ENCODE results near the gene ZNF524. TPM values are rescaled to one million over a fixed set of nuclear protein-coding genes. Genes with fewer than 3 reads are reported as not detected.

ZNF524 gene, protein sequence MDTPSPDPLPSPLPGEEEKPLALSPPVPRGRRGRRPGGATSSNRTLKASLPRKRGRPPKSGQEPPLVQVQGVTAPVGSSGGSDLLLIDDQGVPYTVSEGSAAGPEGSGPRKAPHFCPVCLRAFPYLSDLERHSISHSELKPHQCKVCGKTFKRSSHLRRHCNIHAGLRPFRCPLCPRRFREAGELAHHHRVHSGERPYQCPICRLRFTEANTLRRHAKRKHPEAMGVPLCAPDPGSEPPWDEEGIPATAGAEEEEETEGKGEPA
- 10.2 and 10.4 TPM in 2 replicates for total RNA-seq

DNA sequence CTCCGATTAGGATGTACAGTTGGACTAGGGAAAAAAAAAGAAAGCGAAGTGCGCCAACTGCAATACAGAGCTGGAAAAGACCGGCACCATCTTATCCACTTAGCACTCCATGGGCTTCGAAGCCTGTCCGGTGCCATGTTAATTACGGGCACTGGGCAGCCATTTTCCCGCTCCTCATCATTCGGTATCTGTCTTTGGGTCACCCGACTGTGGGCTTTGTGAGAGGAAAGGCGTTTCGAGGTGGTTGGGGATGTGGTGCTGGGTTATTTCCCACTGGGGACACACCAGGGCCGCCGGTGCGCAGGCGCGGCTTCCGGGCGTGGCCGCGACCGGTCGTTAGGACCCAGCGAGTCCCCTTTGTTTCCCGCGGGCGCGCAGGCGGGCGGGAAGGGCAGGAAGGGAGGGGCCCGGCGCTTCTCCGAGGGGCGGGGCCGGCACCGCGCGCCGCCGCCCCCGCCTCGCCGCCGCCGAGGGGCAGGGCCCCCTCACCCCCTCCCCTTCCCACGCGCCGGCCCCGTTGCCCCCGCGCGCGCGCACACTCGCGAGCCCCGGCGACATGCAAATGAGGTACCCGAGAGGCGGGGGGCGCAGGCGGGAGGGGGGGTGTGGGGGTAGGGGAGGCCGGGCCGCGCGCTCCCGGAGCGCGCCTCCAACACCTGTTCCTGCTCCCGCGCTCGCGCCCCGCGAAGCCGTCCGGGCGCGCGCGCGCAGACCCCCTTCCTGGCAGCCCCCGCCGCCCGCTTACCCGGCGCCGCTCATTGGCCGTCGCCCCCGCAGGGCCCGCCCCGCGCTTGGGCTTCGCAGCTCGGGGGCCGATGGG lies at the start of gene ZNF524:
ZNF524 (plus strand) TSS at position 447 of the 820 bp plus-strand sequence. CDS start 1,825 bp downstream, outside the sequence.

DNA sequence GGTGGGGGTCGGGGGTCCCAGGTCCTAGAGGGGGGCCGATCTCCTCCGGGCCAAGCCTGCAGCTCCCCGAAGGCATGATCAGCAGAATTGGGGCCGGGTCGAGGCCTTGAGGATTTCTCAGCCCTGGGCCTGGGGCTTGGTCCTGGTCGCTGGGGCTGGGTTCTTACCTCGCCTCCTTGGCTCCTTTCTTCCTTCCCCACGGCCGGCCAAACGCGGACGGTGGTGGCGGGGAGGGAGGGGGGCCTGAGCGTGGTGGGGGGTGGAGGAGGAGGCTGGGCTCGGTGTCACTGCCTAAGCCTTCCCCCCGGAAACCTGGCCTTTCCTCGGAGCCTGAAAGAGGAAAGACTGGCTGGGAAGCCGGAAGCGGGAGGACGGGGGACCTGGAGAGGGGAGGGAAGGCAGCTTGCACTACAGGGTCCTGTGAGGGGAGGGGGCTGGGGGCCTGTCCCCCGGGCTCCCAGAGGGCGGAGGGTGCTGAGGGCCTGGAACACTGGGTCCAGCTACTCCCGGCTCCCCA lies 19.4 kb upstream of the ZNF524 start, which contains the start of gene ZNF579:
ZNF579 (minus strand) TSS at position 221 of the 517 bp plus-strand sequence. CDS start 1,209 bp downstream, outside the sequence.

DNA sequence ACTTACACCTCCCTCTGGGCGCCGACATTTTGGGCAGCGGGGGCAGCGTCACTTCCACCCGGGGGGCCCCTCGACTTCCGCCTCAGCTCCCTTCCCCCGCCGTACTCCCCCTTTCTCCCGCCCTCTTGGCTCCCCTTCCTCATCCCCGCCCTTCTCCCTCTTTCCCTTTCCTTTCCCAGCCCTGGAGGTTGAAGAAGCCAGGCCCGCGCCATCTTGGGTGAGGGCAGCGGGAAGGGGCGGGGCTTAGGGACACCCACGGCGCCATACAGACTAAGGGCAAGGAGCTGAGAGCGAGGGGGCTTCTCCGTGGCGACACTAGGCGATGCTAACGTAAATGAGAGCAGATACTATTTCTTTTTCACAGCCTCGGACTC lies 633 bp upstream of the ZNF524 start, which contains the start of gene FIZ1:
FIZ1 (minus strand) TSS at position 50 of the 374 bp plus-strand sequence. CDS start 1,652 bp downstream, outside the sequence.

DNA sequence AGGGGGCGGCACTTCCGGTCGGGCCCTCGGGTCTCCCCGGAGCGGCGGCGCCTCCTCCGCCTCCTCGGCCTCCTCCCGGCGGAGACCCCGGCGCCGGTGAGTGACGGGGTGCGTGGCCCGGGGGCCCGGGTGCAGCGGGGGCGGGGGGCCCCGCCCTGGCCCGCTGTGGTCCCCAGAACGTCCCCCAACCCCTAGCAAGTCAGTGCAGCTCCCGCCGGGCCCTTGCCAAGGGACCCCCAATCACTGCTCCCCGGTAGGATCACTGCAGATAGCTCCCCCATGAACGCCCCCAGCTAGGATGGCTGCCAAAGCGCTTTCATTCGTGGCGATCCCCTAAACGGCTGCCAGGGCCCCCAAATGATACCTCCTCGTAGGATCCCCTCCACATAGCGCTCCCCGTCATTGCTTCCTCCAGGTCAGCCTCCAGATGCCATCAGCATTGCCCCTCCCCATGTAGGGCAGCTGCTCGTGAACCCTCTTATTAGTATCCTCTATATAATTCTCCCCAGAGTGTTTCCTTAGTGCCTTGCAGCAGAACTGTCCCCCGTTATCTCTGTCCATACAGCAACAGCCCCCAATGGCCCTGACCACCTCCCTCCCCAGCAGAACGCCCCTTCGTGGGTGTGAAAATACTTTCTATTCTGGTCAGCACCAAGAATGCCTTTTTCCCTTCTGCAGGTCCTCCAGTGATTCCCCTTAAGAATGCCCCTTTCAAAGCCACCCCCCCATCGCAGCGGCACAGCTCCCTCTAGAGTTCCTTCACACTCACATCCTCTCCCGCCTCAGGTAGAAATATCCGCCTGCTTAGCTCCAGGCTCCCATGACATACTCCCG lies 5.8 kb downstream of the ZNF524 start, which contains the start of gene ZNF865:
ZNF865 (plus strand) TSS at position 11 of the 834 bp plus-strand sequence. CDS start 7,972 bp downstream, outside the sequence.

DNA sequence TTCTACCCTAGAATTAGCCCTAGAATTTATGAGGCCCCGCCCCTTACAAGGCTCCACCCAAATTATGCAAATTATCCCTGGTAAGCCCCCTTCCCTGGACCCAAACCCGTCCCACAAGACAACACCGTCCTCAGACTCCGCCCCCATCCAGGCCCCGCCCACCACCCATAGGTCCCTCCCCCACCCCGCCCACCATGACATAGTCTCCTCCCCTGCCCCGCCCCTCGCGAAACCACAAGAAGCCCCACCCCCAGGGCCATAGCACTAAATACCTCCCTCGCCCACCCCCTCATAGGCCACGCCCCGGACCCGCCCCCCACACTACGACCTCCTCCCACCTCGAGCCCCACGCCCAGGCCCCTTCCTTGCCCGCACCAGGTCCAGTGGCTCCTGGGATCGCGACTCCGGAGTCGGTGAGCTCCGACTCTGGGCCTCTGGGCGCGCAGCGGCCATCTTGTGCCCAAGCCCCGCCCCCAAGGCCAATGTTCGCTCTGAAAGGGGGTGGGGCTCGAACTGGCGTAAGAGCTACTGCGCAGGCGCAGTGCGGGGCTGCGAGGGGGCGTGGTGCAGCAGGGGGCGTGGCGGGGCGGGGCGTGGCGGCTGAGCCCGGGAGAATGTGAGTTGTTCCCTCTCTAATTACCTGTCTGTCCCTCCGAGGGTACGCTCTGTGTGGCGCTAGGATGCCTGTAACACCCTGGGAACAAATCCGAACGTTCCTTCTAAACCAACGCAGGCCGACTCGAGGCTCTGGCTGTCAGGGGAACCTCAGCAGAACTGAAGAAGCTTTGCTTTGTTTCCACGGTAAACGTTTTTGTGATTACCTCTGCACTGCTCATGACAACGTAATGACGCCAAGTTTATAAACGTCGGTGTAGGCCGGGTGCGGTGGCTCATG lies 24.3 kb downstream of the ZNF524 start, which contains the start of gene ZNF784:
ZNF784 (minus strand) TSS at position 458 of the 895 bp plus-strand sequence; CDS start at position 453, 5 bp downstream.

DNA sequence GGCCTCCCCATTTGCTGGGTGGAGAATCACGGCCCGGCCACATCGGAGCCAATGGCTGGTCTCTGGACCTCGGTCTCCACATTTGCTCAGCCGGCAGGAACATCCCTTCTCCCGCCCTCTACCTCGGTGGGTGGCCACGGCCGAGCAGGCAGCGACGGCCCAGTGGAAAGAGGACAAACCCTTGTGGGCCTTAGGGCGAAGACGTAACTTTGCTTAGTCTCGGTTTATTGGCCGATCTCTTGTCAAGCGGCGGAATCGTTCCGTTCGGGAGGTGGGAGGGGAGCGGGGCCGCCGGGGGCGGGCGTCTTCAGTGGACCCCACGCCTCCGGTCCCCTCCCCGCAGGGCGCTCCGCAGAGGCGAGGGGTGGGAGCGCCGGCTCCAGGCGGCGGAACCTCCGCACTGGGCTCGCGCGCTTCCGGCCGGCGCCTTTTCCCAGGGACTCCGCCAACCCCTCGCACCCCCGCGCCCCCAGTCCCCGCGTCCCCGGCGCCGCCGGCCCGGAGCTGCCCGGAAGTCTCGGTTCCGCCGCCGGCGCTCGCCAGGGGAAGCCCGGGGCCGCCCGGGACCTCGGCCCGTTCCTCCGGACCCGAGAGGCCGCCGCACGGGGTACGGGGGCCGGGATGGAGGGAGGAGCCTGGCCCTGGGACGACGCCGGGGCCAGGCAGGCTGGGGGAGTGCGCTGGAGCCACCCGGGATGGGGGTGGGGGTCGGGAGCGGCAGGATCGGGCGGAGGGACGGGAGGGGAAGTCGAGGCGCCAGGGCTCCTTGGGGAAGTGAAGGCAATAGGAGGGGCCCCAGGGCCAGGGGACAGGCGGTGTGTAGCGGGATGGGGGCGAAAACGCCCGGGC lies 40.7 kb downstream of the ZNF524 start, which contains the start of gene ZNF580:
ZNF580 (plus strand) TSS at position 426 of the 849 bp plus-strand sequence. CDS start 1,507 bp downstream, outside the sequence.

DNA sequence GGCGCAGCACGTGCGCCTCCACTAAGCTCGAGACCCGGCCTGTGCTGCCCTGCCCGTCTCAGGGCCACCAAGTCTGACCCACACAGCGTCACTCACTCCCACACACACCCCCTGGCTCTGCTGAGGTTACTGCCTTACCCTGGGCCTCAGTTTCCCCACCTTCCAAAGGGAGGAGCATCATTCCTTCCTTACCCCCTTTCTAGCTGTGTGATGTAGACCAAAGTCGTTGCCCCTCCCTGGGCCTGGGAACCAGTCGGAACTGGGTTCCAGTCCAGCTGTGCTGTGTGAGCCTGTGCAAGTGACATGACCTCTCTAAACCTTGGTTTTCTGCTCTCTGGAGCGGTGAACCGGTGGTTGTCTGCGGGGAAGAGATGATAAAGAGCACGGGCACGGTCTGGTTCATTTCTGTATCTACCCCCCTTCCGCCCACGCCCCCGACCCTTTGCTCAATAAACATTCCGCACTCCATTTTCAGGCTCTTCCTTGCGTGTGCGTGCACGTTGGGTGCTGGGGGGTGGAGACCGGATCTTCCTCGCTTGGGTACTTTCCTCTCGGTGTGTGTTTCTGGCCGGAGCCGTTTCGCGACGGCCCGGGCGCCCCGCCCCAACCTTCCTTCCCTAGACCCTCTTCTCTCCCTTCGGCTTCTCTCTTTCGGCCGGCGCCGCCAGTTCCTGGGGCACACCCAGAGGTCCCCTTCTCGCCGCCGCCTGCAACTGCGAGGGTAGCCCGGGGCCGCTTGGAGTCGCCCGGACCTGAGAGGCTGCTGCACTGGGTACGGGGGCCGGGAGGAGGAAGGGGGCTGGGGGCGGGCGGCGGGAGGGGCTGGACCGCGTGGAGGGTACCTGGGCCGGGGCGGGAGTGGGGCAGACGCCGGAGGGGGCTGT lies 43.2 kb downstream of the ZNF524 start, which contains the start of gene ZNF581:
ZNF581 (plus strand) TSS at position 647 of the 884 bp plus-strand sequence. CDS start 923 bp downstream, outside the sequence.

DNA sequence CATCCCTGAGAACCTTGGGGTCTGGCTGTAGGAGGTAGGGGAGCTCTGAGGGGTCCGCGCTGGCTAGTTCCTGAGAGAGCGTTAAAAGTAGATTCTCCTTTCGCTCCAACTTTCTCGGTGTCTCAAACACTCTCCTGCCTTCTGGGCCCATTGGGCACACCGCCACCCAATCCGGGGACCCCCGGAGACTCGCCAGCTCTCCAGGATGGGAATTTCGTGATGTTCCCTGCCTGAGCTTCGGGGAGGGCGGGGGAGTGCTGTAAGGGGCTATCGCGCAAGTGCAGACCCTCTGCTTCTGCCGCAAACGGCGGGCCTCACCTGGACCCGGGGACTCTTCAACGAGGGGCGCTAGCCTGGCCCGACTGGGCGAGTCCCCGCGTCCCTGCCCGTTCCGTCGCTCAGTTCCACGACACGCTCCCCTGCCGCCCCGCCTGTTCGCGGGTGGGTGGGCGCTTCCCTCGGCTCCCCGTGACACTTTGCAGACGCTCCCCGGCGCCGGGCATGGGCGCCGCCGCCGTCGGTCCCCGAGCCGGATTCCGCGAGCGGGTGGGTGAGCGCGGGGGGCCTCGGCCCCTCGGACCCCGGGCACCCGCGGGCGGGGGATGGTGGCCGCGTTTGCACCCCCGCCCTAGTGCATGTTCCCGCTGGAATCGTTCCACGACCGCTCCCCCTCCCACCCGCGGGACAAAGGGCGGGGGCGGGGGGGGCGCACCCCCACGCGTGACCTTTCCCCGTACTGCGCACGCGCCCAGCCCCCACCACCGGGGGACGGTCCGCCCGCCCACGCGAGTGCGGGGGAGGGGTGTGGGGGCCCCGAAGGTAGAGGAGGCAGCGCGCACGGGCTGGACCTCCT lies 47.9 kb downstream of the ZNF524 start, which contains the start of gene CCDC106:
CCDC106 (plus strand) TSS at position 481 of the 853 bp plus-strand sequence. CDS start 835 bp downstream, outside the sequence.

Other genes starting within 250 kb of the ZNF524 start
- gene COX6B2, start 245.6 kb upstream of the ZNF524 start, total RNA-seq = not detected in 2 replicates
- gene GARIN5B, start 237.0 kb upstream of the ZNF524 start, total RNA-seq = not detected in 2 replicates
- 1.8 and 3.9 TPM in 2 replicates for gene IL11, start 229.8 kb upstream of the ZNF524 start, total RNA-seq
- gene TMEM190, start 223.5 kb upstream of the ZNF524 start, total RNA-seq = not detected in 2 replicates
- gene TMEM238, start 216.0 kb upstream of the ZNF524 start, total RNA-seq = 0.16 TPM in 1 of 2 replicates, not detected in the other
- gene RPL28, start 214.4 kb upstream of the ZNF524 start, total RNA-seq = 184 and 254 TPM in 2 replicates
- 26.6 and 29.0 TPM in 2 replicates for gene UBE2S, start 192.5 kb upstream of the ZNF524 start, total RNA-seq
- not detected in 2 replicates for gene SHISA7, start 157.0 kb upstream of the ZNF524 start, total RNA-seq
- 80.3 and 91.3 TPM in 2 replicates for gene ISOC2, start 138.6 kb upstream of the ZNF524 start, total RNA-seq
- gene C19orf85, start 135.5 kb upstream of the ZNF524 start, total RNA-seq = not detected in 2 replicates
- 3.2 and 4.9 TPM in 2 replicates for gene ZNF628, start 123.7 kb upstream of the ZNF524 start, total RNA-seq
- gene NAT14, start 115.1 kb upstream of the ZNF524 start, total RNA-seq = 14.1 and 14.5 TPM in 2 replicates
- 48.0 and 60.0 TPM in 2 replicates for gene SSC5D, start 111.9 kb upstream of the ZNF524 start, total RNA-seq
- 0.16 TPM in 1 of 2 replicates, not detected in the other for gene SBK2, start 63.2 kb upstream of the ZNF524 start, total RNA-seq
- 0.12 and 0.81 TPM in 2 replicates for gene SBK3, start 54.7 kb upstream of the ZNF524 start, total RNA-seq
- gene ZNF579, start 19.4 kb upstream of the ZNF524 start, total RNA-seq = 8.9 and 9.4 TPM in 2 replicates
- gene FIZ1, start 771 bp upstream of the ZNF524 start, total RNA-seq = 3.9 and 7.3 TPM in 2 replicates
- 1.7 and 2.4 TPM in 2 replicates for gene ZNF865, start 5.4 kb downstream of the ZNF524 start, total RNA-seq
- gene ZNF784, start 24.3 kb downstream of the ZNF524 start, total RNA-seq = 7.0 and 8.5 TPM in 2 replicates
- gene ZNF580, start 40.7 kb downstream of the ZNF524 start, total RNA-seq = 7.0 and 8.6 TPM in 2 replicates
- gene ZNF581, start 43.4 kb downstream of the ZNF524 start, total RNA-seq = 19.3 and 22.2 TPM in 2 replicates
- 11.8 and 13.3 TPM in 2 replicates for gene CCDC106, start 47.9 kb downstream of the ZNF524 start, total RNA-seq
- gene U2AF2, start 54.7 kb downstream of the ZNF524 start, total RNA-seq = 84.6 and 96.1 TPM in 2 replicates
- 79.2 and 93.9 TPM in 2 replicates for gene EPN1, start 74.9 kb downstream of the ZNF524 start, total RNA-seq
- not detected in 2 replicates for gene NLRP9, start 138.1 kb downstream of the ZNF524 start, total RNA-seq
- gene RFPL4A, start 158.8 kb downstream of the ZNF524 start, total RNA-seq = not detected in 2 replicates
- not detected in 2 replicates for gene RFPL4AL1, start 168.8 kb downstream of the ZNF524 start, total RNA-seq
- under 0.01 TPM in 1 of 2 replicates, not detected in the other for gene NLRP11, start 231.7 kb downstream of the ZNF524 start, total RNA-seq
- gene NLRP4, start 236.3 kb downstream of the ZNF524 start, total RNA-seq = not detected in 2 replicates

Data from hair follicle dermal papilla cell (primary cell).